ENCODE measurements around the gene DLGAP3.

GRCh38 chr1:34816332-34816731, 113.1 kb downstream of the DLGAP3 start:
- TF ChIP-seq ZNF792 (CRISPR knock-in tag; IDR thresholded peaks at IDR 0.05) (no peak), CHD2 (IDR thresholded peaks at IDR 0.05; ENCODE audit: low read depth, low read length) (no peak), HOXA3 (CRISPR knock-in tag; IDR thresholded peaks at IDR 0.05) (no peak), ZSCAN22 (CRISPR knock-in tag; IDR thresholded peaks at IDR 0.05) (no peak), ZFP36L2 (CRISPR knock-in tag; IDR thresholded peaks at IDR 0.05) (no peak), RBFOX2 (IDR thresholded peaks at IDR 0.05; ENCODE audit: low read depth, low read length) (no peak), NR1H2 (CRISPR knock-in tag; IDR thresholded peaks at IDR 0.05; ENCODE audit: borderline replicate concordance, low read depth) (no peak), NFYB (CRISPR knock-in tag; IDR thresholded peaks at IDR 0.05) (no peak), PHF5A (CRISPR knock-in tag; IDR thresholded peaks at IDR 0.05; ENCODE audit: low read depth, unreplicated experiment) (no peak)
- TF ChIP-seq, protein P1, sequence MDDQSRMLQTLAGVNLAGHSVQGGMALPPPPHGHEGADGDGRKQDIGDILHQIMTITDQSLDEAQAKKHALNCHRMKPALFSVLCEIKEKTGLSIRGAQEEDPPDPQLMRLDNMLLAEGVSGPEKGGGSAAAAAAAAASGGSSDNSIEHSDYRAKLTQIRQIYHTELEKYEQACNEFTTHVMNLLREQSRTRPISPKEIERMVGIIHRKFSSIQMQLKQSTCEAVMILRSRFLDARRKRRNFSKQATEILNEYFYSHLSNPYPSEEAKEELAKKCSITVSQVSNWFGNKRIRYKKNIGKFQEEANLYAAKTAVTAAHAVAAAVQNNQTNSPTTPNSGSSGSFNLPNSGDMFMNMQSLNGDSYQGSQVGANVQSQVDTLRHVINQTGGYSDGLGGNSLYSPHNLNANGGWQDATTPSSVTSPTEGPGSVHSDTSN (CRISPR knock-in tag; IDR thresholded peaks at IDR 0.05; ENCODE audit: borderline replicate concordance), result no peak
- TF ChIP-seq, protein P2, sequence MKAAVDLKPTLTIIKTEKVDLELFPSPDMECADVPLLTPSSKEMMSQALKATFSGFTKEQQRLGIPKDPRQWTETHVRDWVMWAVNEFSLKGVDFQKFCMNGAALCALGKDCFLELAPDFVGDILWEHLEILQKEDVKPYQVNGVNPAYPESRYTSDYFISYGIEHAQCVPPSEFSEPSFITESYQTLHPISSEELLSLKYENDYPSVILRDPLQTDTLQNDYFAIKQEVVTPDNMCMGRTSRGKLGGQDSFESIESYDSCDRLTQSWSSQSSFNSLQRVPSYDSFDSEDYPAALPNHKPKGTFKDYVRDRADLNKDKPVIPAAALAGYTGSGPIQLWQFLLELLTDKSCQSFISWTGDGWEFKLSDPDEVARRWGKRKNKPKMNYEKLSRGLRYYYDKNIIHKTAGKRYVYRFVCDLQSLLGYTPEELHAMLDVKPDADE (CRISPR knock-in tag; IDR thresholded peaks at IDR 0.05), result no peak

Measured in HepG2 (cell line).